ENCODE measurements around the gene FAM114A1.

The FAM114A1 gene

GRCh38 chr4:38867478-38868058 is at the start of gene FAM114A1:
TSS of gene FAM114A1 (plus strand) at chr4:38867806. CDS start at chr4:38878079, 10,273 bp downstream.
- peak in 1 of 3 donors; percentile 14 for DNase-seq (ENCODE audit: low read depth in 3 of 3, low spot score in 1 of 3)

DNA sequence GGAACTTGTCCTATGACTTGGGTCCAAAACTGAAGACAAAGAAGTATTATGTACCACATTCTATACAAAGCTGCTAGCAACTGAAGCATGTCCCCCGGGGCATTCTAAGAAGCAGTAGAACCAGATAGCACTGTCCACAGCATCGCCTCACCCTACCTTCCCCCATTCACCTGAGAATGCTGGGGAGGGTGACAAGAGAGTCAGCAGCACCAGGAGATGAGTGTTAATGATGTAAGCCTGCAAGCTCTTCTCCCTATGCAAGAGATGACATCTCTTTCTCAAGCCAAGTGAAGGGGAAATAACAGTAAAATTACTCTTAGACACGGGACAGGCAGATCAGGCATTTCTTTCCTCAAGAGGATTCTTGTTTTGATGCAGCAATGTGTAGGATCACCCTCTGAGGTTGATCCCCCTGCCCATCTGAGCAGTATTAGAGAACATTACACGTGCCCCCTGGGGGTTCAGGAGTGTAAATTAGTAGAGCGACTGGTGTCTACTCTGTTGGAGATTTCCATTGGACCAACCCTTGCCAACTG is 49.1 kb upstream of the FAM114A1 start:
- DNase-seq (ENCODE audit: low read depth in 3 of 3, low spot score in 1 of 3): no peak

GRCh38 chr4:38819569-38819968 is 48.0 kb upstream of the FAM114A1 start:
- no peak for DNase-seq (ENCODE audit: low read depth in 3 of 3, low spot score in 1 of 3)

GRCh38 chr4:38820329-38821061 is 47.1 kb upstream of the FAM114A1 start:
- DNase-seq (ENCODE audit: low read depth in 3 of 3, low spot score in 1 of 3): no peak

- DNase-seq (ENCODE audit: low read depth in 3 of 3, low spot score in 1 of 3): no peak
These were observed 45.9 kb upstream of the FAM114A1 start for GRCh38 chr4:38821739-38822138.

DNA sequence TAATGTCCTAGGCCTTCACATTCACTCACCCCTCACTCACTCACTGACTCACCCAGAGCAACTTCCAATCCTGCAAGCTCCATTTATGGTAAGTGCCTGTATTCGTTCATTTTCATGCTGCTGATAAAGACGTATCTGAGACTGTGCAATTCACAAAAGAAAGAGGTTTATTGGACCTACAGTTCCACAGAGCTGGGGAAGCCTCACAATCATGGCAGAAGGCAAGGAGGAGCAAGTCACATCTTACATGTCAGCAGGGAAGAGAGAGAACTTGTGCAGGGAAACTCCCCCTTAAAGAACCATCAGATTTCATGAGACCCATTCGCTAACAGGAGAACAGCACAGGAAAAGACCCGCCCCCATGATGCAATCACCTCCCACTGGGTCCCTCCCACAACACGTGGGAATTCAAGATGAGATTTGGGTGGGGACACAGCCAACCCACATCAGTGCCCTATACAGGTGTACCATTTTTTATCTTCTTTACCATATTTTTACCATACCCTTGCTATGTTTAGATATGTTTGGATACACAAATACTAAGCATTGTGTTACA is 44.8 kb upstream of the FAM114A1 start:
- DNase-seq (ENCODE audit: low read depth in 3 of 3, low spot score in 1 of 3): no peak

DNA sequence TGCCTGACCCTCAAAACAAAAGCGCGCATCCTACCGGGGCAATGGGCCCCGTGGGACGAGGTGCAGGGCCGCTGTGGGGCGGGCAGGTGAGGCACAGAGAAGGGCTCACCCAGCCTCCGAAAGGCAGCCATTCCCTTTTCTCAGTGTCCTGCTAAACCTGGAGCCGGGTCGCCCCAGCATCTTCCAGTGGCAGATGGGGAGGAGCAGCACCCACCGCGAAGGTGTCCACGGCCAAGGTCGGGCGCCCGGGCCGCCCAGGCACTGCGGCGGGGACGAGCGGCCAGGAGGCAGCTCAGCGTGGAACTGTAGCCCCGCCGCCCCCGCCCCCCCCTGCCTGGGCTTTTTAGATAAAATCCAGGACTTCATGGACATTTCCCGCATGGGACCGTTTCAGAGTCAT is 43.8 kb upstream of the FAM114A1 start:
- no peak for DNase-seq (ENCODE audit: low read depth in 3 of 3, low spot score in 1 of 3)

- DNase-seq (ENCODE audit: low read depth in 3 of 3, low spot score in 1 of 3): no peak
These were observed 38.4 kb upstream of the FAM114A1 start for GRCh38 chr4:38829237-38829636.

DNA sequence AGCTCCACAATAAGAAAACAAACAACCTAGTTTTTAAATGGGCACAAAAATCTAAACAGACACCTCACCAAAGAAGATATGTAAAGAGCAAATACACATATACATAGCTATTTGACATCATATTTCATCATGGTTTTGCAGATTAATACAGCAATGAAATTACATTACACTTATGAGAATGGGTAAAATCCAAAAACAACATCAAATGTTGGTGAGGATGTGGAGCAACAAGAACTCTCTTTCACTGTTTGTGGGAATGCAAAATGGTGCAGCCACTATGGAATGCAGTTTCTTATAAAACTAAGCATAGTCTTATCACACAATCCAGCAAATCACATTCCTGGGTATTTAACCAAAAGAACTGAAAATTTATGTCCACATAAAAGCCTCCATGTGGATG is 36.0 kb upstream of the FAM114A1 start:
- no peak for DNase-seq (ENCODE audit: low read depth in 3 of 3, low spot score in 1 of 3)

GRCh38 chr4:38832206-38832605 is 35.4 kb upstream of the FAM114A1 start:
- no peak for DNase-seq (ENCODE audit: low read depth in 3 of 3, low spot score in 1 of 3)

- no peak for DNase-seq (ENCODE audit: low read depth in 3 of 3, low spot score in 1 of 3)
These were observed 34.7 kb upstream of the FAM114A1 start for GRCh38 chr4:38832624-38833528.

GRCh38 chr4:38834570-38834969 is 33.0 kb upstream of the FAM114A1 start:
- no peak for DNase-seq (ENCODE audit: low read depth in 3 of 3, low spot score in 1 of 3)

DNA sequence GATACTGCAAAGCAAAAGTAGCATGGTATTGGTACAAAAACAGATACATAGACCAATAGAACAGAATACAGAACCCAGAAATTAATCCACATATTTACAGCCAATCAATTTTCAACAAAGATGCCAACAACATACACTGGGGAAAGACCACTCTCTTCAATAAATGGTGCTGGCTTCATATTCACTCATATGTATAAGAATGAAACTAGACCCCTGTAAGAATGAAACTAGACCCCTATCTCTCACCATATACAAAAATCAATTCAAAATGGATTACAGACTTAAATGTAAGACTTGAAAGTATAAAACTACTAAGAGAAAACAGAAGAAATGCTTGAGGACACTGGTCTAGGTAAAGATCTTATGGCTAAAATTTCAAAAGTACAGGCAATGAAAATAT is 30.3 kb upstream of the FAM114A1 start:
- no peak for DNase-seq (ENCODE audit: low read depth in 3 of 3, low spot score in 1 of 3)

DNA sequence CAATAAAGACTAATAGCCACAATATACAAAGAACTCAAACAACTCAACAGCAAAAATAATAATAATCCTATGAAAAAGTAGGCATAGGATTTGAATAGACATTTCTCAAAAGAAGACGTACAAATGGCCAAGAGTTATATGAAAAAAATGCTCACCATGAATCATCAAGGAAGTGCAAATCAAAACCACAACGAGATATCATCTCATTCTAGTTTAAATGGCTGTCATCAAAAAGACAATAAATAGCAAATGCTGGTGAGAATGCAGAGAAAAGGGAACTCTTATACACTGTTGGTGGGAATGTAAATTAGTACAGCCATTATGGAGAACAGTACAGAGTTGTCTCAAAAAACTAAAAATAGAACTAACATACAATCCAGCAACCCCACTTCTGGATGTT is 29.8 kb upstream of the FAM114A1 start:
- no peak for DNase-seq (ENCODE audit: low read depth in 3 of 3, low spot score in 1 of 3)

DNA sequence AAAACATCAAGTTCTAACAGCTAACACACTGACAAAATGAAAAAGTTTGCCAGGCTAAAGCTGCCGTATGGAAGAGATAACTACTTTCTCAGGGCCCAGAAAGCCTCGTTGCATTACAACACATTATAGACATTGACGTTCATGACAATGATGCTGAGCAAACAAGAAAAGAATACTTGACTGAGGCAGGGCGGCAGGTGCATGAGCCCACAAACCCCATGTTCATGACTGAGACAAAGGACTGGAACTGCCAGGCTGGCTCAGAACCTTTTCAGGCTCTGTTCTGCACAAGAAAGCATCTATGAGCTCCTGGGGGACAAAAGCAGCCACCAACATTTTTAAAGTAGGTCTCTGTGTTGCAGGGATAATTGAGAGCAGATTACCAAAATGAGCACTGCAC is 24.6 kb upstream of the FAM114A1 start:
- DNase-seq (ENCODE audit: low read depth in 3 of 3, low spot score in 1 of 3): no peak

DNA sequence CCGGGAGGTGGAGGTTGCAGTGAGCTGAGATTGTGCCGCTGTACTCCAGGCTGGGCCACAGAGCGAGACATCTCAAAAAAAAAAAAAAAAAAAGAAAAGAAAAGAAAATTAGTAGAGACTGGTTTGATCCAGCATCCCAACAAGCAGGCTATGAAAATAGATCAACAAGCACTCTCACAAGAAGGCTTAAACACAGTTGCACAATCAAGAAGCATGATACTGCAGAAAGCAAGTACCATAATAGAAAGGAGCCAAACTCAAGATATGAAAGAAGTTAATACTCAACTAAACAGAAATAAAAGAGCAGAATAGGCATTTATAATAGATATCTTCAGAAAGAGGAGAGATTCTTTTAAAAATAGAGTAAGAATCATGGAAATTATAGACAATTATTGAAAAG is 21.6 kb upstream of the FAM114A1 start:
- DNase-seq (ENCODE audit: low read depth in 3 of 3, low spot score in 1 of 3): no peak

DNA sequence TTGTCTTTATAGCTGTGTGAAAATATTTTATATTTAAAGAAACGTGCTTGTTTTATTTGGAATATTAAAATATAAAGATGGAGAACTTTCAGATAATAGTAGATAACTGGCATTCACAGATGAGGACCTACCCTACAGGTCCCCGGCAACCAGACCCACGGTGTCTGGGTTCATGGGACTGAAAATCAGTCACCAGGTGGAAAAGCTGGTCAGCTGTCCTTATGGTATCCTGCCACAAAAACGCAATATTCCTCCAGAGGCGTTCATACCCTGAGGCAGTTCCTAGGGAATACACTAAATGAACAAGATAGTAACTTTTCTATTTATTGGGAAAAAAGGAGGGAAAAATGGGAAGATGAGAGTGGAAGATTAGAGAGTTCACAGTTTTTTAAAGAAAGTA is 12.1 kb upstream of the FAM114A1 start:
- no peak for DNase-seq (ENCODE audit: low read depth in 3 of 3, low spot score in 1 of 3)

DNA sequence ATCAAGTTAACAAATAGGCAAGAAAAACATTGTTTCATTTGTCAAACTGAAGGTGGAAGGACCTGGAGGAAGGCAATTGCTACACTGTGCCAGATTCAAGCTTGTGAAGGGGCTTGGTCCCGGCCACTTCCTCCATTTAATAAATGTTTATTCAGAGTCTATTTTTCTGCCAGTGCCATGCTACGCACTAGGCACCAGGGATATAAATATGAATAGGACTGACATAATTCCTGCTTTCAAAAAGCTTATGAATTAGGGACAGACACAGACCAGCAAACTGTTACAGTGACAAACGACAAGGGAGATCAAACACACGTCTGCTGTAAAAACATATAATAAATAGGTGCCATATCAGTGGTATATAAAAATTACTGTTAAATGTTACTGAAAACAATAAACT is 11.6 kb upstream of the FAM114A1 start:
- no peak for DNase-seq (ENCODE audit: low read depth in 3 of 3, low spot score in 1 of 3)

DNA sequence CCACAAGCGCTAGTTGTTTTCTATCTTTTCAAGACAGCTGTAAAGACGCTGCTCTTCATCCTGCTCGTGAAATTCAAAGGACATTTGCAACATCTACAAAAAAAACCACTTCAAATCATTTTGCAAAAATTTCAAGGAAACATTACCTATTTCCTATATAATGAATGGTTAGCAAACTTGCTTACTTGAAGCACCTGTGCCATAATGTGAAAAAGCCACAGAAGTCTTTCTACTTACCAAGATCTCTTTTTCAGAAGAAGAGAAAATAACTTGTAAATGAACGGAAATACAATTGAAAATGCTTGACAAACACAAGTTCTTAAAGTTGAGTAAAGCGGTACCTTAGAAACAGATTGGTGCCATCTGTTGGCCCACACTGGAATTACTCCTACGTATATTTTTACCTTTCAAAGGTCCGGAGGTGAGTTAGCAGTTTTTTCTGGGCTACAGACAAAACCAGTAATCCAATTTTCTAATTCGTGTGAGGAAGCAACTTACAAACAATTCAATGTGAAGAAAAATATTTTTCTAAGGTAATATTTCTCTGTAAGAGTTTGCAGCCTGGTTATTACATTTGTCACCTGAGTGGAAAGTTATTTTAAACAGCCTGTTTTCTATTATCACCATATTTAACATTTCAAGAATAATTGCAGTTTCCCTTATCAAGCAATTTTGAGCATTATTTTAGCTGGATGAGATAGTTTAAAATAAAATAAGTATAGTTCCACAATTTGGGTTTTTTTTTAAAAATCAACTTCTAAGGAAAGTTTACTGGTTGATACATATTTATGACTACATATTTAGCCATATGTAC is 10.9 kb upstream of the FAM114A1 start, which contains the start of gene TLR6:
TSS of gene TLR6 (minus strand) at position 294 of the 814 bp plus-strand sequence. CDS start 27,344 bp downstream, outside the sequence.
- DNase-seq (ENCODE audit: low read depth in 3 of 3, low spot score in 1 of 3): peak in 2 of 3 donors; percentile 21 to 33

- peak in 1 of 3 donors; percentile 18 for DNase-seq (ENCODE audit: low read depth in 3 of 3, low spot score in 1 of 3)
These were observed 10.1 kb upstream of the FAM114A1 start for GRCh38 chr4:38857354-38858096.

All from stimulated activated CD4-positive, alpha-beta T cell treated with anti-CD3 and anti-CD28 coated beads, TNF-alpha, amount 100 ng/mL, for 1 hour (primary cell).